Measurements from ENCODE around the gene RNF144A.
"Not testable (repeated sequence)": the region's sequence is repeated elsewhere in the genome, so short reads cannot be mapped to it uniquely, and the experiment has no call there.

Gene RNF144A

DNA sequence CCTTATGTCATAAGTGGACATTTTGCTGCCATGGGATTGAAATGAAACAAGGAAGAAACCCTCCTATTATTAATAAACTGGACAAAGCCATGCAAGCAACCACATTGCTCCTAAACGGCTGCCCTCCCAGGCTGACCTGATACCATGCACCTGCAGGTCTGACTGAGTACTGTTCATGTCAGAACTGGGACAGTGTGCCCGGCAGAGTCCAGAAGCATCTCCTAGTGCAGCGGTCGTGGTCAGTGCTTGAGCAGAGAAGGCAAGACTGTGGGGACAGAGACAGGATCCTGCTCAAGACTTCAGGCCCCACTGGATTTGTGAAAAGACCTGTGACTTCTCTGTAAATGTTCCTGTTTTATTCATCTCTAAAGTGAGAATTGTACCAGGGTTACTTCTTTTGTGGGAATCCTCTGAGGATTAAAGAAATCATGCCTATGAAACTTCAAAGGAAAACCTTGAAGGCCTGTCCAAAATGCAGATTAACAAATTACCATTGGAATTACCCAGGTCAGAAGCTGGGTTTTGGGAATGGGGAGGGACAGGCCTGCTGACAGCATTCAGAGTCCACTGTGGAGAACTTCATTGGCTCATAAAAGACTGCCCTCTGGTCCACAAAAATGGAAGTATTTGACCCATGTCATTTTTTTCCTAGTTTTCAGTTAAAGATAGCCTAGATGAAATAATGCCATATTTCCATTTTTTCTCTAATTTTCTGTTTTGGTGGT lies 13.9 kb downstream of the RNF144A start:
- DNase-seq = no peak

DNA sequence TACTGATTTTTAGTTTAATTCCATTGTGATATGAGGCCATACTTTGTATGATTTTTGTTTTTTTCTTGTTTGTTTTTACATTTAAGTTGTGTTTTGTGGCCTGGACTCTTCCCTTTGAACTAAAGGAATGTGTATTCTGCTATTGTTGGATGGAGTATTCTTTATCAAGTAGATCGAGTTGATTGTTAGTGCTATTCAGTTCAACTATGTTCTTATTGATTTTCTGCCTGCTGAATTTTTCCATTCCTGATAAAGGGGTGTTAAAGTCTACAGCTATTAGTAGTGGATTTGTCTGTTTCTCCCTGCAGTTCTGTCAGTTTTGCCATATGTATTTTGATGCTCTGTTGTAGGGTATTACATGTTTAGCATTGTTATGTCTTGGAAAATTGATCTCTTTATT lies 14.5 kb downstream of the RNF144A start:
- DNase-seq = no peak

DNA sequence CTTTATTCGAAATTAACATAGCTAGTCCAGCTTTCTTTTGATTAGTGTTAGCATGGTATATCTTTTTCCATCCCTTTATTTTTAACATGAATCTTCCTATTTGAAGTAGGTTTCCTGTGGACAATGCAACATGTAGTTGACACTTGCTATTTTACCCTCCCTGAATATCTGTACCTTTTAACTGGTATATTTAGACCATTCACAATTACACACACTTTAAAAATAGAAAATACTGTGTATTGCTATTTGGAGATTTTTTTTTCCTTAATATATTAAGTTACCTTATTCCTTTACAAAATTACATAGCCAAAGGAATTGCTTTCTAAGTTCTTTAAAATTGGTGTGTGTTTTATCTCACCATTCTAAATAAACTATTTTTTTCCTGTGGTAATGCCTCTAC lies 15.0 kb downstream of the RNF144A start:
- DNase-seq = no peak

DNA sequence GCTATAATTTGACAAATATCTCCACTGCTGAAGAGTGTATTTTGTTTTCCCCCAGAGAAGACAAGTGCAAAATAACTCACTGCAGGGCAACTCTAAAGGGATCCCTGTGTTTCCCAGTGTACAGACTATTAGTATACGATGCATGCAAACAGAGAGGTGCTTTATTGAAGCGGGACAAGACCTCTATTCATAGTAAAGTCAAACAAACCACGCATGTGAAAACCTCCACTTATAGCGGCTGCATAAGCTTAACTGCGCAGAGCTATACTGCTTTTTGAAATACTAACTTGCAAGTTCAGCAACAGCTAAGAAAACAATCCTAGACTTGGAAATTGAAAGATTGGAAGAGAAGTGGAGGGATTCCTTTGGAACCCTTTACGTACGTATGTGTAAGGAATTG lies 15.6 kb downstream of the RNF144A start:
- no peak for DNase-seq

DNA sequence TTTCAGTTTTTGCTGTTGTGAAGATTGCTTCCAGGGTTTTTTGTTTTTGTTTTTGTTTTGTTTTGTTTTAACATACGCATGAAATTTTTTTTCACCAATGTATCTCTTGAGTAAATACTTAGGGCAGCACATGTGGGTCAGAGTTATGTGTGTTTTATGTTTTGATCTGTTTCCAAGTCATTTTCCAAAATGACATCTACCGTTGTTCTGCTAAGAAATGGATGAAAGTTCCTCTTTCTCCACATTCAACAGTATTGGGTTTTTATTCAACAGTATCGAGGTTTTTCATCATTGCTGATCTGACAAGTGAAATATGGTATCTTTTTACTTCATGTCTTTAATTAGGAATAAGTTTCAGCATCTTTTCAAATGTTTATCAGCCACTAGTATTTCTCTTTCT lies 16.7 kb downstream of the RNF144A start:
- DNase-seq = no peak

DNA sequence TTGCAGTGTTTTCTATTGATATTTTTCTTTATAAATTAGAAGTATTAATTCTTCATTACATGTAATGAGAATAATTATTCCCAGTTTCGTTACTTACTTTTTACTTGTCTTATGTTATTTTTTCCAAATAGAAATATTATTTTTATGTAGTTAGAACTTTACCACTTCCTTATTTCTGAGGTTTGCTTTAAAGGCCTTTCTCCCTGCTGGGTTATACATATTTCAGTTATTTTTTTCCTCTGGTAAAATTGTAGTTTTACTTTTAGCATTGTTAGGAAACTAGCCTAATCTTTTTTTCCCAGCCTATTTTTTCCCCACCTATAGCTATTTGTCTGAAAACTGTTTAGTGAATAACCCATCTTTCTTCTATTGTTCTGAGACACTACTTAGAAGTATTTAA lies 17.1 kb downstream of the RNF144A start:
- no peak for DNase-seq

DNA sequence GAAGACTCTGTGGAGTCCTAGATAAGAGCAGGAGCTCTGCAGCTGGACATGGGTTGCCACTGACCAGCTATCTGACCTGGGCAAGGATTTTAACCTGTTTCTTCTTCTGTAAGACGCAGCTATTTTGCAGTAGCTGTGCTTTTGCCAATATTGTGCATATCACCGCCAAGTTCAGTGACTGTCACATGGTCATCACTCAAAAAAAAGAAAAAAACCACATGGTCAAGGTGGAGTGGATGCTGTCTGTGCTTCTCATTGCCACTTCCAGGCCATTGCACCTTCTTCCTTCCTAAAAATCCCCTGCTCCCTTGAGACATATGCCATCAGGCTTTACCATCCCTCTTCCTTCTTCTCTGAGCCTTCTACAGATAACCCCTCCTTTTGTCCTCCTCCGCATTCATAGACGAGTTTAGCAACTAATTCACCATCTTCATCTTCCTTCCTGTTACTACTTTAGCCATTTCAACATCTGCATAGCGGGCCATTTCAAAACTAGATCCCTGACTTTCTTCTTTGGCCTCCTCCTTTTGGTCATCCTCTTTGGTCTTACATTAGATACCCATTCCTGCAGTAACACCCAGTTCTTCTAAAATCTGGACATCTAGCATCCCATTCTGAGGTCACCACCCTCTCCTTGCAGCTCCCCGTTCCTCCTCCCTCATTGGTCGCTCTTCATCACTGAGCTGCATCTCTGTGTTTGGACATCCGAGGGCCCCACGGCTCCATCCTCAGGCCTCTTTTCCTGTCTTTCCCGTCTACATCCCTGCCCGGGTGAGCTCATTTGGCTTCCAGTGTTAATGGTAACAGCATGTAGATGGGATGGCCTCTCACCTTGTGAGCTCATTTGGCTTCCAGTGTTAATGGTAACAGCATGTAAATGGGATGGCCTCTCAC lies 17.8 kb downstream of the RNF144A start:
- no peak for DNase-seq

DNA sequence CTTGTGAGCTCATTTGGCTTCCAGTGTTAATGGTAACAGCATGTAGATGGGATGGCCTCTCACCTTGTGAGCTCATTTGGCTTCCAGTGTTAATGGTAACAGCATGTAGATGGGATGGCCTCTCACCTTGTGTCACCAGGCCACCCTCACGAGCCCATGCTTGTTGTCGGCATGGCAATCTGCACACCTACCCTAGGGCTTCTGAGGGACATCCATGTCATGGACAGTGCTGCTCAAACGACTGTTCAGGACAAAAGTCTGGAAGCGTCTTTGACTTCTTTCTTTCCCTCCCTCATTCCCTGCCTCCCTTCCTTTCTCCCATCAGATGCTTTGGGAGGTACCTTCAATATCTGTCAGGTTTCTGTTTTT lies 18.4 kb downstream of the RNF144A start:
- DNase-seq = not testable (repeated sequence)

DNA sequence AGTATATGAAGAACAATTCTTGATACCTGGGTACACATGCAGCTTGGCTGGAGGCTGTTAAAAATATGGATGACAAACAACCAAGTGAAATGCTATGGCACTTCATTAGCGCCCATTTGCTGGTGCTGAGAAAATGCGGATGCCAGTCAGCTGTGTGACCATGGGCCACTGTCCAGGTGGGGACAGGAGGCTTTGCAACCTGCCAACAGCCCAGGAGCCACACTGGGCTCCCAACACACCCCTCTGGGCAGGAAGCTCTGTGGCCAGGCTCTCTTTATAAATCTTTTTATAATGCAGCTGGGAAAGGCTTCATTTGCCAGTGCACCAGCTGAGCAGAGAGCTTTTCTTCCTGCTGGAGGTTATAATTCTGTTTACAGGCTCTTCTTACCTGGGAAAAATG lies 19.9 kb downstream of the RNF144A start:
- DNase-seq = no peak

DNA sequence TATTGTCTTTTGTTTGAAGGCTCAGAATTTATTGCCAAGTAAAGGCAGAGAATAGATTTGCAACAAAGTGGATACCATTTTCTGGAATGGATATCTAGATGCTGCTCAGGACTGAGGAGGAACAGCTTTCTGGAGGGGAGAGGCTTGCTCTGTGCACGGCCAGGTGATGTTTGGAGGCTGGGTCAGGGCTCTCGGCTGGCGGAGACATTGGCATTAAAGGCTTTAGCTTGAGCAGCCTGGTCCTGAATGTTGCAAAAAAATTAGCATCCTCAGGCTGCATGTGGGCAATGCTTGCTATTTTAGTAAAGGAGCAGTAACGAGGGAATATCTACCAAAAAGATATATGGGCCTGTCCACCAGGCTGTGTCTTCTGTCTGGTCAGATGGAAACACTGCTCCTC lies 20.4 kb downstream of the RNF144A start:
- DNase-seq = no peak

DNA sequence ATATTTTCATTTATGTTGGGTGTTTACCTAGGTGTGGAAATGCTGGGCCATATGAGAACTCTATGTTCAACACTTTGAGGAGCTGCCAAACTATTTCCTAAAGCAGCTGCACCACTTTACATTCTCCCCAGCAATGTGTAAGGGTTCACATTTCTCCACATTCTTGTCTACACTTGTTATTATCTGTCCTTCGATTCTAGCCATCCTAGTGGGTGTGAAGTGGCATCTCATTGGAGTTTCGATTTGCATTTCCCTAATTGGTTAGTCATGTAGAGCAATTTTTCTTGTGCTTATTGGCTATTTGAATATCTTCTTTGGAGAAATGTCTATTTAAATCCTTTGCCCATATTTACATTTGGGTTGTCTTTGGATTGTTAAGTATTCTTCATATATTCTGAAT lies 21.9 kb downstream of the RNF144A start:
- DNase-seq = no peak

DNA sequence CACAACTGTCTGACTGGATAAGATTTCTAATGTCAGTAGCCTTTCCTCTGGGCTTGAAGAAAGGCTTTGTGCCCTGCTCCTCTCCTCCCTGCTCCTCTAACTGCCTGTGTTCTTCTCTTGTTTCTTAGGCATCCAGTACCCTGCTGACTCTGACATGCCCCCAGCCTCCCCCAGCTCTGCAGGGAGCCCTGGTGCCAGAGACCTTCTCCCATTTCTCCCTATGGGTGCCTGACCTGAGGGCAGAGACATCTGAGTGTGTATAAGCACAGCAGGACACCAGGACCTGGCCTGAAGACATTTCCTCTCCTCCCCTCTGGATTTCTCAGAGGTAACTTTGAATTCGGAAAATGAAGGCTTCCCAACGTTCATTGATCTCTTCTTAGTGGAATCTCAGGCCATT lies 23.6 kb downstream of the RNF144A start:
- no peak for DNase-seq

DNA sequence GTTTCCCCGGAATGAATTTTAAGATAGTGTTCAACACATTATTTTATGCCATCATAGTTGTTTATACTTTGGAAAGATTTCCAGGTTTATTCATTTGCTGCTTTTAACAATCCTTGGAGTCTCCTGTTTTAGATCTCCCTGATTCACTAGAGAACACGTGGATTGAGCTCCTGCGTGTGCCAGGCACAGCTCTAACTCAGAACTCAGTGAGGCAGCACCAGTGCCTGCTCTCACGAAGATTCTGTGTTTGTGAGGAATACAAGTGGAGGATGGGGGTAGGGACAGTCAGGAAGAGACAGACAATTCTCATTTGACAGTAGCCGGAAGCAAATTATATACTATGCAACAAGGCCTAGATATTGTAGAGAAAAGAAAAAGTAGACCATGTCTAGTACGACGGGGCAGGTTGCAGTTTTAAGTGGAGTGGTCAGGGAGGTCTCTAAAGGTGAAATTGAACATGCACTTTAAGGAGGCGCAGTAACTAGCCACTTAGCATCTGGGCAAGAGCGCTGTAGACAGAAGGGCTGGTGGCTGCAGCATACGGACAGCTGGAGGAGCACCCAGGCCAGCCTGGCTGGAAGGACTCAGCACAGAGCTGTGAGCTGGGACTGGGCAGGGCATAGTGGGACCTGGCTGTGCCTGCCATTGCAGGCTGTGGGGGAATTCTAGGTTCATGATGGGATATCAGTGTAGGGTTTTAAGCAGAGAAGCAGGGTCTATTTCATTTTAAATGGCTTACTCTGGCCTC lies 24.3 kb downstream of the RNF144A start:
- no peak for DNase-seq

DNA sequence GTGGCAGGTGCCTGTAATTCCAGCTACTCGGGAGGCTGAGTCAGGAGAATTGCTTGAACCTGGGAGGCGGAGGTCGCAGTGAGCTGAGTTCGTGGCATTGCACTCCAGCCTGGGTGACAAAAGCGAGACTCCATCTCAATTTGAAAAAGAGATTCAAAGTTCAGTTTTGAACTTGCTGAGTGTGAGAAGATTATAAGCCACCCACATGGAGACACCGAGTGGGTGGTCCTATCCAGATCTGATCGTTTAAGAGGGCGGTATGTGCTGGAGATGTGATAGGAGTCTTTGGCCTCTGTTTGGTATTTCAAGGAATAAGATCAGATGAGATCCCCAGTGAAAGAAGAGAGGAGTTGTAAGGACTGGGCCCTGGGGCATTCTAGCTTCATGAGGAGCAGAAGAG lies 25.6 kb downstream of the RNF144A start:
- DNase-seq = no peak

DNA sequence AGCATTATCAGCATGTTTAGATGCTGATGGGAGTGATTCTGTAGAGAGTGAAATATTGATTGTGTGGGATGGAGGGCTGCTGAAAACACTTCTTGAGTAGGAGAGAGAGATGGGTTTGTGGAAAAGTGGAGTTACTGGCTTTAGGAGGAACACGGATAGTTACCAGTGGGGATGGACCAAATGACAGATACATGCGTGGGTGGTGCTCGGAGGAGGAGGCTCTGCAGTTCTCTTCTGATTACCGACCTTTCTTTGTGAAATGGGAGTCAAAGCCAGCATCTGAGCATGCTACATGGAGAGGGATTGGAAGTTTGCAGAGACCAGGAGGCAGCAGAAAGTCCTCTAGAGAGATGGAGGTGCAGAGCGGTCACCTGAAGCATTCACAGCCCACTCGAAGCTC lies 26.3 kb downstream of the RNF144A start:
- DNase-seq = no peak

DNA sequence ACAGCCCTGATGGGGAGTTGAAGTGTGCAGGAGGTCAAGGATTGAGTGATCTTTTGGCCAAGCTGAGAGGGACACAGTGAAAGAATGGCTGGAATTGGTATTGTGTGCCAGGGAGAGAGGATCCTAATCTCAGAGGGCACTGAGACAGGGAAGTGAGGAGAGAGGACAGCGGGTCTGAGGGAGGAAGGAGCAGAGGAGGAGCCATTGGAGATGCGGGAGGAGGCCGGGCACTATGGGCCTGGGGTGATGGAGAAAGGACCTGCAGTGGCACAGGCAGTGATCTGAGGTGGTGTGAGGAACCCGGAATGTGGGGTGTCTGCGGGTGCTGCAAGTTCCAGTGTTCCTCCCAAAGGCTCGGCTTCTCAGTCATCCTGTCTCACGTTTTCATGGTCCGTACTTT lies 26.8 kb downstream of the RNF144A start:
- DNase-seq = no peak

DNA sequence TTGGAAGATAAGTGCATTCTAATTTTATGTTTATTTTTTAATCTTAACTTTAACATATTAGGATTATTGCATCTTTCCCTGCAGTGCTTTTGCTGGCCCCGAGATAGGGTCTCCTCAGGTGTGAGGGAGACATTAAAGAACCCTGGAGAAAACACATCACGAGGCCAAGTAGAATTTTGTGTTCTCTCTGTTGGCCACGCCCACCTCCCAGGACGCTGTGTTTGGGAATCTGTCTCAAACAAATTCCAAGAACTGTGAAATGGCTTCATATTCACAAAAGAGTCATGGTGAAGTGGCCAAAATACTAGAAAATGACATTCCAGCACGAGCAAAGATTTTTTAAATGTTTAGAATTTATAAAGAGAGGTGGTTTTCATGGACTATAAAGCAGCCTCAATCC lies 27.3 kb downstream of the RNF144A start:
- no peak for DNase-seq

DNA sequence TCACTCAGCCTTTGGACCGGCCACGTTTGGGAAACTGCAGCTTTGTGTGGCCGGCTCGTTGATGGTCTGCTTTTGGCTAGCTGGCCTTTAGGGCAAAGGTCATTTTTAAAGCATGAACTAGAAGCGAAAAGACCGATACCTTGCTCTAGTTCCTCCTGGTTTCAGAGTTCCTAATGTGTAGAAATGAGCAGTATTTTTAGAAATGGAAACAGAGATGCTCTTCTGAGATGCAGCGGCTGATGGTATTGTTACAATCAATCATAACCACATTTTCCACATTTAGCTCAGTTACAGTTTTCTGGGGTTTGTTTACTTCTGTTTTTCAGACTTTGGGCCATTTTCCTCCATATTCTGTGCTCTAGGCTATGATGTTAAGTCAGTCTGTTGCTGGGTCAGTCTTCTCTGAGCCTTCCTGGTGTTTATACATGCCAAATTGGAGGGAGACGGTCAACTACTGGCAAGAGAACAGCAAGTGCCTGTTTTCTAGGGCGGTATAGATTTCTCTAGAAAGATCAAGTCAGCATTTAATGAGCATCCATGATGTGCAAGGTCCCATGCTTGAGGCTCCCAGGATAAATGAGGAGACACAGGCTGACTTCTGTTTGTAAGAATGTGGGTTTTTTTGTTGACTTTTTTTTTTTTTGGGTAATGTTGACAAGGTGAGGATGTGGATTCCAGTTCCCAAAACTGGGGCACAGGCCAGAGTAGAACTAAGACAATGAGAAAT lies 28.0 kb downstream of the RNF144A start:
- DNase-seq = no peak

DNA sequence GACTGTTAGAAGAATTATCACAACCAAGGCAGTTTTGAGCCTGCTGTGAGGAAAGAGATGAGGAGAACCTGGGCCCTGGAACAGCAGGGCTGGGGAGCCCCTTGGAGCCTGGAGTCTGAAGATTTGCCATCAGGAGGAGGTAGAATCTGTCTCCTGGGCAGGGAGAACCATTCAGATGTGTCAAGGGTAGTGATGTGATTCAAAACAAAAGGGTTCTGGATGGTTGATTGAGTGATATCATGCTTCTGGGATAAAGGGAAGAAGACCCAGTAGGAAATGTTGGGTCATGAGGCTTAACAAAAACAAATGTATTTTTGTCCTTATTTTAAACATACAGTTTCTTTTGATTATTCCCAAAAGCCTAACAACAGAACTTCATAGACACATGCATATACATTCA lies 28.6 kb downstream of the RNF144A start:
- no peak for DNase-seq

DNA sequence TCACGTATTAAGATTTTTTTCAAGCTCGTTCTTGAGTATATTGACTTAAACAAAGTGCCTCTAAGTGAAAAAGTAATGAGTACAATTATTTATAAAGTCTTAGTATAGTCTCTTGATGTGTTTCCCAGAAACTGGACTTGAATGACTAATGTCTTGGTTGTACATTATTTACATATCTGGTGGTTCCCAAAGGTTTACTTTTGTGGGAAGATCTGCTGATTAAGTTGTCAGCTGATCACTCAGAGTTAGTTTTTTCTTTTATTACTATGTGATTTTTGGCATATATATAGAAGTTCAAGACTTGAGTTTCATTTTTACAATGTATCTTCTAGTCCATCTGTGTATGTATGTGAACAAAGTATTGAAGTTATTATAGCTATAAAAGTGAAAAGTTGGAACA lies 29.5 kb downstream of the RNF144A start:
- DNase-seq = no peak

DNA sequence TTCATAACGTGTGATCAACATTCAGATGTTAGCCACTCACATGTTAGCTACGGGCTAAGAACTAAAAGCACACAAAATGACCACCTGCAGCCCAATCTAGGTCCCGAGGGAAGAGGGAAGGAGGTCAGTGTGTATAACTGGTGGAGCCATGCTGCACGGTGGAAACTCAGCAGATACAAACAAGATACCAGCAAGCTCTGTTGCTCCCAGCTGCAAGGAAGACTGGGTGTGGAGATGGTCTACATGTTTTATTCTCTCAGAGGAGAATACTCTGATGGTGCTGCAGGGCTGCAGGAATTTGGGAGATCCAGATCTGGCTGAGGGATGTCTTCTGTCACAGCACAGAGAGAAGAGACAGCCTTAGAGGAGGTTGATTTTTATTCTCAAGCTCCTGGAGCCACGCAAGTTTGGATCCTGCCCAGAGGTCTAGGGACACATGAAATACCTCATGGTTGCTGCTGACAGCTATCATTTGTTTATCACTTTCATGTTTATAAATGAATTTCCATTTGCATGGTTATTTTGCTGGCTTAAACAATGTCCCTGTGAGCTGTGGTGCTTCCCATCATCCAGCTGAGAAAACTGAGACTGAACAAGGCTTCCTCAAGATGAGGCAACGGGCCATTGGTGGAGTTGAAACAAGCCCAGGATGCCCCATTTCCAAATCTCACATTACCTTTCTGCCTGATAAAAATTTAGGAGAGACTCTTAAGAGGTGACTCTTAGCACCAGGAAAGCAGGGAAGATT lies 30.9 kb downstream of the RNF144A start:
- DNase-seq = no peak

DNA sequence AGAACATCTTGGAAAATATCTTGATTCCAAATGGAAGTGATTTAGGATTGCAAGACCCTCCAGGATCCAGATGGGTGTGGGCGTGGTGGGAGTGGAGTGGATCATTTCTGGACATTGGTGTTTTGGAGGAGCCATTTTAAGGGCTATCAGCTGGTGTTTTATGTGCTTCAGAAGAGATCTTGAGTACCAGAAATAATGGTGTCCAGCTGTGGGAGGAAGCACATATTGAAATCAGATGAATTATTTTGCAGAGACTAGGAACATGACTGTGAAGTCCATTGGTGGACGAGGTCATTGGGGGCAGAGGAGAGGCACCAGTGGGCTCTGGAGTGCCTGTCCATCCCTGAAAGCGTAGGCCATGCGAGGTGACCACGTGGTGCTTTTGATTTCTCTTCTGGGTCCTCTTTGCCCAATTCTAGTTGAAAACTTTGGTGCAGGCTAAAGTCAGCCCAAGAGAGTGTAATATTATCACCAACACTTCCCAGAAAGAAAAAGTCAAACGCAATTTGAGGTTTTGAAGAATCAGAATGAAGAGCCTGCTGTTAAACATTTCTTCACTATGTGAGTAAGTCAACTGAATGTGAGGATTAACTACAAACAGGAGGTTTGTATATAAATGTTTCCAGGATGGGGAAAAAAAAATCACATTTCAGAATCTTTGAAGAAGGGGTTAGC lies 31.6 kb downstream of the RNF144A start:
- no peak for DNase-seq

Measured in stimulated activated naive CD4-positive, alpha-beta T cell treated with Interleukin-2 at 50 U/mL for 16 hours (primary cell).